Measurements from ENCODE around the gene EID2. TPM values are rescaled to one million over a fixed set of nuclear protein-coding genes. Genes with fewer than 3 reads are reported as not detected.

EID2 gene
- total RNA-seq, 1 experiment from 2014 or later: 26.3 TPM

GRCh38 chr19:39497996-39498797 is 41.8 kb downstream of the EID2 start:
- BruUV-seq (replicated peaks): no TSS peak
- POLR2A ChIA-PET: interaction anchor here (0.6 to 1.2 kb wide), 5 partner anchors 18 to 1565 kb away, joined by 4 to 13 read pairs (median 6); partner anchors contain the start of gene RPS16
- peak; percentile 71 to 84 for DNase-seq
- Histone ChIP-seq H3K4me3 (ENCODE audit: low read depth, low read length) (peak overlapping the region; percentile 35), H3K36me3 (ENCODE audit: control insufficient read depth, insufficient read depth, low read length) (no peaks in the 10 kb centered on the region), H3K4me1 (peaks cover 17% of the 10 kb centered on the region), H3K27me3 (replicated peaks; ENCODE audit: control insufficient read depth, insufficient read depth, low read length) (peaks cover 1% of the 10 kb centered on the region), H3K9me3 (no peaks in the 10 kb centered on the region)
- CTCF ChIA-PET: interaction anchor here (0.6 to 2.1 kb wide), 27 partner anchors 9 to 1597 kb away, joined by 3 to 21 read pairs (median 5); partner anchors contain the start of genes EID2, EID2B, RPS16 and SUPT5H
- Mint-ChIP-seq H3K27me3 (ENCODE audit: insufficient read depth, unreplicated experiment) (peaks cover 16% of the 10 kb centered on the region), H3K4me1 (ENCODE audit: low read depth, unreplicated experiment) (peaks cover 16% of the 10 kb centered on the region), H3K9me3 (ENCODE audit: unreplicated experiment) (no peaks in the 10 kb centered on the region), H3K4me3 (ENCODE audit: unreplicated experiment) (peak overlapping the region; percentile 85), H3K27ac (ENCODE audit: unreplicated experiment) (no peak overlapping the region), H3K36me3 (ENCODE audit: insufficient read depth, unreplicated experiment) (peaks cover 7% of the 10 kb centered on the region)
- peak; percentile 61 to 80 for TF ChIP-seq CTCF (IDR thresholded peaks at IDR 0.05; ENCODE audit: insufficient read depth in 1 of 2, low read depth in 1 of 2, low read length in 1 of 2, severe bottlenecking in 1 of 2, unreplicated experiment in 1 of 2)
- intact Hi-C loops (cut with micrococcal nuclease; ENCODE audit: unreplicated experiment): loop anchor here (1.0 to 2.0 kb wide), 3 partner anchors 24 to 43 kb away; partner anchors contain the start of genes EID2 and EID2B

DNA sequence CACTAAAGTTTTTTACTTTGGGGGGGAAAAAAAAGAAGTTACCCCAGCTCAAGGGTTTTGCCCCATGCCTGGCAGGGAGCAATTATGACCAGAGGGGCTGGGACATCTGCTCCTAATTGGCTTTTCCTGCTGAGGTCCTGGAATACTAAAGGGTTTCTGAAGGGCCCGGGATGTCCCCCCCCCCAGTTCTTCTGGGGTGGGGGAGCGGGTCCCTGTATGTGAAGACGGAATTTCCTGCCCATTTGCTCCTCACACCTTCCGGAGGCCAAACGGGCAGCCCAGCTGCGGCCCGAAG is 42.3 kb downstream of the EID2 start:
- H3K4me1 Mint-ChIP-seq (ENCODE audit: low read depth, unreplicated experiment): peaks cover 16% of the 10 kb centered on the region
- ChIA-PET CTCF (interaction anchor here (0.6 to 2.1 kb wide), 21 partner anchors 9 to 1597 kb away, joined by 3 to 20 read pairs (median 5); partner anchors contain the start of genes EID2, EID2B, RPS16 and SUPT5H), POLR2A (interaction anchor here (0.7 to 1.2 kb wide), 3 partner anchors 17 to 472 kb away, joined by 4 to 13 read pairs (median 4); partner anchors contain the start of gene RPS16)
- H3K36me3 ChIP-seq (ENCODE audit: control insufficient read depth, insufficient read depth, low read length): no peaks in the 10 kb centered on the region
- no peak overlapping the region; the same call in 1 of the 2 replicates for H3K4me3 ChIP-seq (ENCODE audit: low read depth, low read length)
- H3K4me1 ChIP-seq: peaks cover 11% of the 10 kb centered on the region
- no peaks in the 10 kb centered on the region for H3K9me3 Mint-ChIP-seq (ENCODE audit: unreplicated experiment)
- H3K27me3 Mint-ChIP-seq (ENCODE audit: insufficient read depth, unreplicated experiment): peaks cover 16% of the 10 kb centered on the region
- no peak for TF ChIP-seq CTCF (IDR thresholded peaks at IDR 0.05; ENCODE audit: insufficient read depth in 1 of 2, low read depth in 1 of 2, low read length in 1 of 2, severe bottlenecking in 1 of 2, unreplicated experiment in 1 of 2)
- no peaks in the 10 kb centered on the region for H3K9me3 ChIP-seq
- intact Hi-C loops (cut with micrococcal nuclease; ENCODE audit: unreplicated experiment): loop anchor here (1.0 kb wide), 1 partner anchor 23 kb away; no protein-coding TSS in a partner anchor
- peaks cover 1% of the 10 kb centered on the region for H3K27me3 ChIP-seq (replicated peaks; ENCODE audit: control insufficient read depth, insufficient read depth, low read length)
- peak overlapping the region; percentile 85 for H3K4me3 Mint-ChIP-seq (ENCODE audit: unreplicated experiment)
- BruUV-seq (replicated peaks): no TSS peak
- no peak for DNase-seq
- H3K36me3 Mint-ChIP-seq (ENCODE audit: insufficient read depth, unreplicated experiment): peaks cover 12% of the 10 kb centered on the region
- no peak overlapping the region for H3K27ac Mint-ChIP-seq (ENCODE audit: unreplicated experiment)

- DNase-seq: no peak
- Mint-ChIP-seq H3K27ac (ENCODE audit: unreplicated experiment) (no peak overlapping the region), H3K4me3 (ENCODE audit: unreplicated experiment) (no peak overlapping the region), H3K9me3 (ENCODE audit: unreplicated experiment) (no peaks in the 10 kb centered on the region), H3K36me3 (ENCODE audit: insufficient read depth, unreplicated experiment) (peaks cover 19% of the 10 kb centered on the region), H3K4me1 (ENCODE audit: low read depth, unreplicated experiment) (peaks cover 16% of the 10 kb centered on the region), H3K27me3 (ENCODE audit: insufficient read depth, unreplicated experiment) (peaks cover 16% of the 10 kb centered on the region)
- Histone ChIP-seq H3K36me3 (ENCODE audit: control insufficient read depth, insufficient read depth, low read length) (no peaks in the 10 kb centered on the region), H3K4me1 (0 out of 2 replicates have a peak, but pooled peaks cover 7% of the 10 kb centered on the region), H3K4me3 (ENCODE audit: low read depth, low read length) (no peak overlapping the region), H3K9me3 (no peaks in the 10 kb centered on the region), H3K27me3 (replicated peaks; ENCODE audit: control insufficient read depth, insufficient read depth, low read length) (peaks cover 1% of the 10 kb centered on the region)
- intact Hi-C loops (cut with micrococcal nuclease; ENCODE audit: unreplicated experiment): no loop called here
- no TSS peak for BruUV-seq (replicated peaks)
- POLR2A ChIA-PET: interaction anchor here (2.4 kb wide), 1 partner anchor 60 kb away, joined by 13 read pairs; the partner anchor contains the start of gene RPS16
- CTCF ChIA-PET: interaction anchor here (1.0 kb wide), 1 partner anchor 42 kb away, joined by 3 read pairs; no protein-coding TSS in a partner anchor
- no peak for TF ChIP-seq CTCF (IDR thresholded peaks at IDR 0.05; ENCODE audit: insufficient read depth in 1 of 2, low read depth in 1 of 2, low read length in 1 of 2, severe bottlenecking in 1 of 2, unreplicated experiment in 1 of 2)
Observed at GRCh38 chr19:39496063-39496462, 43.9 kb downstream of the EID2 start.

Measured in Caco-2 (cell line).